NK-92 (cell line): ENCODE results near the gene INSC.

Source experiments
- DNase-seq: peaks from one replicate; lab custom pipeline; 2025; ENCODE audit not compliant: unreplicated experiment; lab: John Stamatoyannopoulos, UW

The INSC gene

DNA sequence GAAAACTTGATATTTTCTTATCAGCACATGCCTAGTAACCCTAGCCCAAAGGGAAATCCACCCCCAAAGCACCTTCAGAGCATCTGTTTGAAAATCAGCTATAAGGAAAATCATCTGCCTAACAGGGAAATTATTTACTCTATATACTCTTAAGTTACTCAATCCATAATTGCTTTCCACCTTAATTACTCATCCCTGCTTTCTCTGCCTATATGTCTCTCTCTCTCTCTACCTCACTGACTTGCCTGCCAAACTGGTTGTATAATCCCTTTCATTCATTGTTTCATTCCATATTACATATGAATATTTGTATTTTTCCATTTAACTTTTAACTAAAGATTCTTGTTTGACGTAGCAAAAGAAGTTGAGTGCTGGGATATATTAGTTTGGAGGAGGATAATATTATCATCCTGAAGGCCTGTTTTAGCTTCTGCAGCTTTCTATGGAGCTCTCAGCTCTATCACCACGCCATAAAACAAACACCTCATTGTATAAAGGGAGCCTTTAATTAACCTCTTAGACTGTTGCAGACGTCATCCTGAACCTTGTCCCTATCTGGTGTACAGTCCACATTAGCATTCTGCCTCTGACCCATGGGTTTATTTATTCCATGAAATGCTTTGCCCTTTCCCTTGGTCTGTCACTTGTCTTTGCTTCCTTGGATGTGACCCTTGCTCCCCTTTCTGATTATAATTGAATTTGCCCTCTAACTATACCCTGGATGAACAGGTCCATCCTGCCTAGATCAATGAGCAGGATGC is 98.9 kb downstream of the INSC start:
- DNase-seq, result no peak

GRCh38 chr11:15215005-15215404 is 100.3 kb downstream of the INSC start:
- no peak for DNase-seq

GRCh38 chr11:15216678-15217077 is 102.0 kb downstream of the INSC start:
- DNase-seq, result no peak

DNA sequence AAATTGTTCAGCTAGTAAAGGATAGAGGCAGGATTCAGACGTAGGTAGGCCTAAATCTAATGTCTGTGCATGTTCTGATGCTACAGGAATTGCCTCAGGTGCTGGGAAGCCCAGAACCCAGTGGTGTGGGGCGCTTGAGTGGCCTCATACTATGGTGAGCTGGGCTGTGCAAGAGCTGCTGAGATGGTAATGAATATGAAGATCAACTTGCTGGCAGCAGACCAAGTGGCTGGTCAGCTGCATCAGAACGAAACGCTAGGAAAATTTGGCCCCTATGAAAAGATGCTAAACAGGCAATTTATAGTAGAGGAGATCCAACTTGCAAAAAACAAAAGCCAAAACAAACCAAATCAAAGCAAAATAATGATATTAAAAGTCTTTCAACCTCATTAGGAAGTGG is 102.7 kb downstream of the INSC start:
- no peak for DNase-seq

- no peak for DNase-seq
These were observed 108.1 kb downstream of the INSC start for GRCh38 chr11:15222777-15223176.

GRCh38 chr11:15223318-15223717 is 108.6 kb downstream of the INSC start:
- DNase-seq, result no peak

- no peak for DNase-seq
These were observed 109.7 kb downstream of the INSC start for GRCh38 chr11:15224466-15224865.

GRCh38 chr11:15227011-15227410 is 112.3 kb downstream of the INSC start:
- DNase-seq, result no peak

- no peak for DNase-seq
These were observed 113.7 kb downstream of the INSC start for GRCh38 chr11:15228331-15228849.

DNA sequence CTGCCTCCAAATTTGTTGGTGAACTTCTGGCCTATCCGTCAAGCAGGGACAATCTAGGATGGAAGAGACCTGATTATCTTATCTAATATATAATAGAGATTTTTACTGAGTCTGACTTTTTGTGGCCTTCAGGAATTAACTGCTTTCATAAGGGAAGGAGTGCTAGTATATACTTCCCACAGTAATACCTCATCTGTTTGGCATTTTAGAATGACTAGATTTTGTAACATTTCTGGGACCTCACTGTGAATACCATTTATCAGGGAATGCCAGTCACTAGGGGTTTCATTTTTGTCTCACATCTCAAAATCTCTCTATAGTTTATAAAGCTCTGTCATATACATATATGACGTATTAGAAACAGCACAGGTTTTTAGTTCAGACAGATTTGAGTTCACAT is 114.3 kb downstream of the INSC start:
- DNase-seq, result no peak

DNA sequence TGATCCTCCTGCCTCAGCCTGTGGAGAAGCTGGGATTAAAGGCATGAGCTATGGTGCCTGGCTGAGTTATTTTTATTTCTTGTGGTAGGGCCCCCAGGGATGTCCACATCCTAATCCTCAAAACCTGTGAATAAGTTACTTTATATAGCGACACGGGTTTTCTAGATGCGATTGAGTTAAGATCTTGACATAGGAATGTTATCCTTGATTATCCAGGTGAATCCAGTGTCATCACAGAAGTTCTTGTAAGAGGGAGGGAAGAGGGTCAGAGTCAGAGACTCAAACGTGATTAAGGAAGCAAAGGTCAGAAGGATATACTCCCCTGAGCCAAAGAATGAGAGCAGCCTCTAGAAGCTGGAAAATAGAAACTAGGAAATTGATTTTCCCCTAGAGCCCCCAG is 117.8 kb downstream of the INSC start:
- no peak for DNase-seq

DNA sequence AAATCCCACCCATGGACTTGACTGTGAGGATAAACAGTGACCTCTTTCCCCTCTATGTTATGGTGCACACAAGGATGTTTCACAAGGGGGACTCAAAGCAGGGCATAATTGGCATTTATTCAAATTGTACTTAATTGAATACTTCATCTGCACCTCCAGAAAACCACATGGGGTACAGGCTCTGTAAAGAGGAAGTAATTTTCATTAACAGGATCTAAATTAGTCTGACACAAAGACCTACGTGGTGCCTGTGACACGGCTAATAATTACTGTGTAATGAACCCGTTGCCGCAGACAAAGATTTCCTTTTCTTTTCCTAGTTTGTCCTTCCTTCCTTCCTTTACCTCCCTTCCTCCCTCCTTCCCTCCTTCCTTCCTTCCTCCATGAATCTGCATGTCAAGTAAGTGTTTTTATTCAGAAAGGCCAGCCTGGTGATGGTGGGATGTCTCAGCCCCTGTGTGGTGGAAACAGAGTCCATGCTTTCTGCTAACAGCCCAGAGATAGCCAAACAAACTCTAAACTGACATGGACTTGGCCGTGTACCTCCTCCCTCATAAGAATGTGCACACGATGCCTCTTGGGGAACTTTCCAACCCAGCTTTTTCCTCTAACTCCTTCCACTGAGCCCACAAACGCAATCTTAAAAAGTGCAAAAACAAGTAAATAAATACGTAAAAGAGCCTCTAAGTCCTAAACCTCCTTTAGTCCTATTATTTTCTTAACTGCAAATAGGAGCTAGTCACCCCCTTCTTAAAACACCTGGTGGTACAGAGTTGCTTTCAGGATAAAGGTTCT is 118.8 kb downstream of the INSC start:
- no peak for DNase-seq

GRCh38 chr11:15234796-15235195 is 120.1 kb downstream of the INSC start:
- DNase-seq, result no peak

- no peak for DNase-seq
These were observed 121.8 kb downstream of the INSC start for GRCh38 chr11:15236559-15236958.

GRCh38 chr11:15238856-15239255 is 124.1 kb downstream of the INSC start:
- no peak for DNase-seq

DNA sequence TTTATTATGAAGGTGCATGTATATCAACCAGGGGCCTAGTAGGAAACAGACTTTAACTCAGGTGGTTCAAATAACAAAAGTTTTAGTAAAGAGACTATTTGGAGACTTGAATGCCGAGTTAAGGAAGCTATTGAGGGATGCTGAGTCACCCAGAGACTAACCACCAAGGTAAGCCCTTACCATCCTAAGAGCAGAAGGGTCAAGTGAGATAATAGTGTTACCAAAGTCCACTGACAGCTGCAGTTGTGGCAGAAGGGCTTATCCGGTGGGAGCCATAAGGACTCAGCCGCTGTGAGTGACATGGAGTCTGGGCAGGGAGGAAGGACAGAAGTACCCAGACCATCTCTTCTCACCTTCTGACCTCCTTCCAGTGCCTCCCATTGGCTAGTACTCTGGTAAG is 134.0 kb downstream of the INSC start:
- no peak for DNase-seq

DNA sequence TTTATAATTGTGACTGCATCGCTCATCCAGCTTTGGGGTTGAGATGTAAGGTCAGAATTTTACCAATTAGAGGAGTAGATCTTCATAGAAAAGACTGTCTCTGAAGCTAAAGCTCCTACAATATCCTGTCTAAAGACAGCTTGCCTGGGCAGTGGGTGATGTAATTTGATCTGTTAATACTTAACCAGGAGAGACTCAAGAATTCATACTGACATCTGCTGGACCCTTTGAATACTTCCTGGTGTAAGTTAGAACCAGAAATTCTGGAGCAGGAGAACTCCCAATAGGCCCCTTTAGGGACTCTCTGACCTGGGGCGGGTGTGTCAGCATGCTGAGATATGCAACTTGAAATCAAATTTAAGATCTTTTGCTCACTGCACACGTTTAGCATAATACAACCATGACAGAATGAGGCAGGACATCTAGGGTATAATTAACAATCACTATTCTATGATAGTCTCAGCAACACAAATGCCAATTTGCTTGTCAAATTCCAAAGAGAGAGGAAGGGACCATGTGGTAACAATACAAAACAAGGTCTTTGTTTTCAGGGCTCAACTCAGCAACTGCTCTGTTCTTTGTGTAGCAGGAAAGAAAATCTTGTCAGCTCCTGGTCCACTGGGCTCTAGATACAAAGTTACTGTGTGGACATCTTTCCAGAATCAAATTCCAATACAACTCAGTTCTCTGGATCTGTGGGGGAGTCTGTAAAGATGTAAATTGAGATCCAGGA is 143.9 kb downstream of the INSC start:
- no peak for DNase-seq

DNA sequence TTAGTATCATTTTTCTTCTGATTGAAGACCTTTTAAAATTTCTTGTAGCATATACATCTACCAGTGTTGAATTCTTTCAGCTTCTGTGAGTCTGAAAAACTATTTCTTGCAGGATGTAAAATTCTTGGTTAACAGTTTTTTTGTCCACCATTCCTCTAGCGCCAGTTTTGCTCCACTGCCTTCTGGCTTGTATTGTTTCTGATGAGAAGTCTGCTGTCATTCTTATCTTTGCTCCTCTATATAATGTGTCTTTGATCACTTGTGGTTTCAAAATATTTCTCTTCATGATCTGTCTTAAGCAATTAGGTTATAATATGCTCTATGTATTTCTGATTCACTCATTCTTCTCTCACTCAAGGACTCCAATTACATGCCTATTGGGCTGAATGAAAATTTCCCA is 152.3 kb downstream of the INSC start:
- DNase-seq, result no peak

GRCh38 chr11:15268598-15268997 is 153.9 kb downstream of the INSC start:
- DNase-seq, result no peak

DNA sequence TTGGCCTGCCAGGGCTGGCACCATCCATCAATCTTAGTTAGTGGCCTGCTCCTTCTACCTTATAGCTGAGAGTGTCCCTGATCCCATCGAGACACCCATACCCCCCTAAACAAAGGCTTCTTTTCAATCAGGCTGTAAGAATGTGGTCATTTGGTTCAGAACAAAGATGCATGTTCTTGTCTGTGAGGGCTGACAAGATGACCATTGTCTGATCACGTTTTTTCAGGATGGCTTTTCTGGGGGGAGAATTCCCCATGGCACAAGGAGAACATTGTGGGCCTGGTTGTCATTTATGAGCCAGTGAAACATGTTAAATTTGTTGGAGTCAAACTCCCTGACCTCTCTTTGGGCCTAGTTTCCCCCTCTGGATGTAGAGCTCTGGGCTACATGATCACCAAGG is 160.4 kb downstream of the INSC start:
- DNase-seq, result no peak

GRCh38 chr11:15276621-15277020 is 161.9 kb downstream of the INSC start:
- no peak for DNase-seq

DNA sequence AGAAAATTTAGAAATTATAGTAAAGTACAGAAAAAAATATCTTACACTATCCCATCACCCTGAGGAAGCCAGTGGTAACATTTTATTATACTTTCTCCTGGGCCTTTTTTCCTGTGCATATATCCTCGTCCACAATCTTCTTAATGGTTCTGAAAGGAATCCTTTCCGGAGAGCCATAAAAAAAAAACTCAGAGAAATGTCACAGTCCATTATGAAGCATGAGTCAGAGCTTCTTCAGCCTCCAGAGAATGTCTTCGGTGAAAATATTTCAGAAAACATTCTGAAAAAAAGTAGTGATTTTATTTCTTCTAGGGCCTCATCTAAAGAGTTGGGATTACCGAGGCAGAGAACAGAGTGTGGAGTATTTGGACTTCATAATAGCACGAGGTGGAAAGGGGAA is 163.4 kb downstream of the INSC start:
- no peak for DNase-seq
